Vagina (tissue), 2 donors: ENCODE measurements around the gene CTNNBL1.

ENCODE experiments used
- CTCF ChIP-seq, 3 experiments: fragments of 450-650 bp in 2 of 3; fragments of 200-600 bp in 1 of 3; sonication (generic) in 1 of 3; IDR thresholded peaks; one replicate each; pipeline ENCODE4 v1.5.1; 2017 to 2019; ENCODE audit warnings: antibody characterized with exemption in 3 of 3, mild to moderate bottlenecking in 2 of 3, moderate library complexity in 2 of 3
- POLR2A ChIP-seq, 2 donors: fragments of 450-650 bp; IDR thresholded peaks; one replicate each; pipeline ENCODE4 v1.6.1; 2017; ENCODE audit warnings: antibody characterized with exemption in 2 of 2, mild to moderate bottlenecking in 2 of 2, moderate library complexity in 2 of 2
- POLR2AphosphoS5 ChIP-seq, 2 donors: sonication (generic); formaldehyde crosslinking; IDR thresholded peaks; one replicate each; pipeline ENCODE4 v1.9.0; 2017; ENCODE audit warnings: antibody characterized with exemption in 2 of 2, mild to moderate bottlenecking in 2 of 2, low read depth in 1 of 2; ENCODE audit not compliant: insufficient read depth in 1 of 2

GRCh38 chr20:37721751-37722150, 27.9 kb downstream of the CTNNBL1 start:
- TF ChIP-seq CTCF (IDR thresholded peaks at IDR 0.05) (no peak), POLR2AphosphoS5 (IDR thresholded peaks at IDR 0.05; ENCODE audit: insufficient read depth in 1 of 2, low read depth in 1 of 2) (no peak), POLR2A (IDR thresholded peaks at IDR 0.05) (no peak)
